Liver (tissue), 9 donors: ENCODE measurements around the gene EML6. TPM values are rescaled to one million over a fixed set of nuclear protein-coding genes. Genes with fewer than 3 reads are reported as not detected.

ENCODE experiments used
- DNase-seq: peaks from one replicate; pipeline ENCODE4 v3.0.0-alpha.2; 2017; ENCODE audit warnings: low spot score
- H3K27ac ChIP-seq, 2 donors: one replicate each; pipeline ENCODE4 v1.7.0; 2013; ENCODE audit warnings: inconsistent platforms in 2 of 2, low read length in 2 of 2, control low read depth in 1 of 2, low read depth in 1 of 2, mild to moderate bottlenecking in 1 of 2
- H3K27me3 ChIP-seq, 4 donors: one replicate each; pipeline versions ENCODE4 v1.6.1 to v1.7.0; 2013; ENCODE audit warnings: low read length in 3 of 4, inconsistent platforms in 1 of 4, mild to moderate bottlenecking in 1 of 4, moderate library complexity in 1 of 4; ENCODE audit not compliant: control insufficient read depth in 4 of 4, insufficient read depth in 4 of 4
- H3K36me3 ChIP-seq, 4 donors: one replicate each; pipeline versions ENCODE4 v1.6.1 to v1.7.0; 2013; ENCODE audit warnings: low read length in 3 of 4, mild to moderate bottlenecking in 3 of 4, low read depth in 1 of 4, moderate library complexity in 1 of 4; ENCODE audit not compliant: control insufficient read depth in 4 of 4, insufficient read depth in 3 of 4
- H3K4me1 ChIP-seq, 4 donors: one replicate each; pipeline versions ENCODE4 v1.6.1 to v1.7.0; 2013; ENCODE audit warnings: low read length in 3 of 4, mild to moderate bottlenecking in 3 of 4, moderate library complexity in 1 of 4; ENCODE audit not compliant: control insufficient read depth in 4 of 4, insufficient read depth in 4 of 4
- H3K4me3 ChIP-seq, 3 donors: one replicate each; pipeline versions ENCODE4 v1.6.1 to v1.7.0; 2013; ENCODE audit warnings: low read length in 3 of 3, control low read depth in 1 of 3, low read depth in 1 of 3, mild to moderate bottlenecking in 1 of 3
- H3K9ac ChIP-seq, 2 donors: one replicate each; pipeline ENCODE4 v1.7.0; 2013; ENCODE audit warnings: low read length in 2 of 2, mild to moderate bottlenecking in 2 of 2, moderate library complexity in 2 of 2, control low read depth in 1 of 2, low read depth in 1 of 2
- H3K9me3 ChIP-seq, 4 donors: one replicate each; pipeline versions ENCODE4 v1.6.1 to v1.7.0; 2013; ENCODE audit warnings: low read length in 3 of 4; ENCODE audit not compliant: control insufficient read depth in 4 of 4
- EGR1 ChIP-seq, 2 donors: IDR thresholded peaks; 2 replicates each; pipeline ENCODE4 v1.6.1; 2016 to 2018; ENCODE audit warnings: antibody characterized with exemption in 2 of 2, low read depth in 2 of 2
- HNF4A ChIP-seq, 2 donors: conservative IDR thresholded peaks; 2 replicates each; pipeline ENCODE4 v1.6.1; 2016; ENCODE audit warnings: antibody characterized with exemption in 2 of 2, mild to moderate bottlenecking in 2 of 2
- JUND ChIP-seq, 2 donors: IDR thresholded peaks; 2 replicates each; pipeline ENCODE4 v1.6.1; 2016; ENCODE audit warnings: antibody characterized with exemption in 2 of 2
- NR2F2 ChIP-seq: IDR thresholded peaks from 2 replicates; pipeline ENCODE4 v1.6.1; 2016; ENCODE audit warnings: antibody characterized with exemption
- RXRA ChIP-seq, 2 donors: IDR thresholded peaks; 2 replicates each; pipeline ENCODE4 v1.6.1; 2017 to 2018; ENCODE audit warnings: antibody characterized with exemption in 2 of 2, mild to moderate bottlenecking in 1 of 2
- SP1 ChIP-seq: IDR thresholded peaks from 2 replicates; pipeline ENCODE4 v1.6.1; 2018; ENCODE audit warnings: antibody characterized with exemption, mild to moderate bottlenecking
- YY1 ChIP-seq: IDR thresholded peaks from 2 replicates; pipeline ENCODE4 v1.6.1; 2016; ENCODE audit warnings: antibody characterized with exemption, mild to moderate bottlenecking
- WGBS: extraction: QIAGEN DNeasy Blood & Tissue Kit; methylation state at CpG from one replicate; pipeline ENCODE4 v1.1.7; 2013; 5-methylcytosine and 5-hydroxymethylcytosine counted together
- polyA plus RNA-seq, 2 donors: library from polyadenylated mRNA; stranded (reverse) in 1 of 2; unstranded in 1 of 2; fragments of 200-250 nt in 1 of 2; fragments of >200 nt in 1 of 2; fragmentation: Nextera tagmentation in 1 of 2; extraction: Ambion mirVana in 1 of 2; gene quantifications; one replicate each; pipeline versions ENCODE4 v1.2.1 to v1.2.3, GENCODE V29; 2013 to 2015
- total RNA-seq, 2 donors: library from RNA; depleted of rRNA; stranded (reverse); fragments of >200 nt; gene quantifications; one replicate each; pipeline ENCODE4 v1.2.3, GENCODE V29; 2014
- TF ChIP-seq, protein P1 (sequence below): IDR thresholded peaks from 2 replicates; pipeline ENCODE4 v1.6.1; 2016; ENCODE audit warnings: antibody characterized with exemption, mild to moderate bottlenecking
- TF ChIP-seq, protein P2 (sequence below): IDR thresholded peaks from 2 replicates; pipeline ENCODE4 v1.6.1; 2016; ENCODE audit warnings: antibody characterized with exemption
- TF ChIP-seq, protein P3 (sequence below): IDR thresholded peaks from 2 replicates; pipeline ENCODE4 v1.6.1; 2016; ENCODE audit warnings: antibody characterized with exemption
- TF ChIP-seq, protein P4 (sequence below): fragments of 150-350 bp; IDR thresholded peaks from 2 replicates; pipeline ENCODE4 v1.5.1; 2017; ENCODE audit warnings: improper control_type of control experiment, low read depth, low read length; ENCODE audit not compliant: missing input control
- TF ChIP-seq, protein P5 (sequence below): IDR thresholded peaks from 2 replicates; pipeline ENCODE4 v1.6.1; 2016; ENCODE audit warnings: antibody characterized with exemption
- donor health status: healthy.
- donor health status: healthy.
- donor health status: healthy.
- donor health status: healthy.
- donor health status: healthy.

The EML6 gene
- total and polyA plus RNA-seq, 4 donors: 0.33 to 3.0 (median 1.4) TPM

DNA sequence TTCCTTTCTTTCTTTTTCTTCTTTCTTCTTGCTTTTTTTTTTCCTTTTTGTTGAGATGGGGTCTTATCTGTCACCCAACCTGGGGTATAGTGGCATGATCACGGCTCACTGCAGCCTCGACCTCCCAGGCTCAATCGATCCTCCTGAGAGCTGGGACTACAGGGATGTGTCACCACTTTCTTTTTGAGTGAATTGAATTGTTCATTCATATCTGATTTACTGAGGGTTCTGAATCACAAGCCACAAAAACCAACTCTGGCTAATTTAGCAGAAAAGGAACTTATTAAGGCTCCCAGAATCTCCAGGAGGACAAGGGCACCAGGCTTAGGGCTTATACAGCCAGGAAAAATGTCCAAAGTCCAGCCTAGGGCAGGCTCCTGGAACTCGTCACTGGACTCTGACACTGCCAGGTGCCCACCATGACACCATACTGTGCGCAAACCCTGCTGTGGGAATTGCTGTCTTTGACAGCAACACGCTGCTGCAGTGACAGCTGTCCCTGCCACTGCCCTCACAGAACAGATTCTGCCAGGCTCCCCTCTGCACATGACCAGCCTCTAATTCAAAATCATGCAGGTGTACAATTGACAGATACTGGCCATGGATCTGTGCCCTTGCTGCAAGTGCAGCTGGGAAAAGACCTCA is 42.9 kb upstream of the EML6 start:
- Histone ChIP-seq H3K9me3 (no peaks in the 10 kb centered on the region), H3K27ac (no peak overlapping the region), H3K4me1 (peaks cover 0 to 10% (median 7%) of the 10 kb centered on the region in 4 donors), H3K27me3 (no peaks in the 10 kb centered on the region), H3K36me3 (no peaks in the 10 kb centered on the region), H3K9ac (no peak overlapping the region), H3K4me3 (no peak overlapping the region)
- WGBS: 65% methylated on average over 6 of the region's 6 CpGs
- TF ChIP-seq, protein P1, sequence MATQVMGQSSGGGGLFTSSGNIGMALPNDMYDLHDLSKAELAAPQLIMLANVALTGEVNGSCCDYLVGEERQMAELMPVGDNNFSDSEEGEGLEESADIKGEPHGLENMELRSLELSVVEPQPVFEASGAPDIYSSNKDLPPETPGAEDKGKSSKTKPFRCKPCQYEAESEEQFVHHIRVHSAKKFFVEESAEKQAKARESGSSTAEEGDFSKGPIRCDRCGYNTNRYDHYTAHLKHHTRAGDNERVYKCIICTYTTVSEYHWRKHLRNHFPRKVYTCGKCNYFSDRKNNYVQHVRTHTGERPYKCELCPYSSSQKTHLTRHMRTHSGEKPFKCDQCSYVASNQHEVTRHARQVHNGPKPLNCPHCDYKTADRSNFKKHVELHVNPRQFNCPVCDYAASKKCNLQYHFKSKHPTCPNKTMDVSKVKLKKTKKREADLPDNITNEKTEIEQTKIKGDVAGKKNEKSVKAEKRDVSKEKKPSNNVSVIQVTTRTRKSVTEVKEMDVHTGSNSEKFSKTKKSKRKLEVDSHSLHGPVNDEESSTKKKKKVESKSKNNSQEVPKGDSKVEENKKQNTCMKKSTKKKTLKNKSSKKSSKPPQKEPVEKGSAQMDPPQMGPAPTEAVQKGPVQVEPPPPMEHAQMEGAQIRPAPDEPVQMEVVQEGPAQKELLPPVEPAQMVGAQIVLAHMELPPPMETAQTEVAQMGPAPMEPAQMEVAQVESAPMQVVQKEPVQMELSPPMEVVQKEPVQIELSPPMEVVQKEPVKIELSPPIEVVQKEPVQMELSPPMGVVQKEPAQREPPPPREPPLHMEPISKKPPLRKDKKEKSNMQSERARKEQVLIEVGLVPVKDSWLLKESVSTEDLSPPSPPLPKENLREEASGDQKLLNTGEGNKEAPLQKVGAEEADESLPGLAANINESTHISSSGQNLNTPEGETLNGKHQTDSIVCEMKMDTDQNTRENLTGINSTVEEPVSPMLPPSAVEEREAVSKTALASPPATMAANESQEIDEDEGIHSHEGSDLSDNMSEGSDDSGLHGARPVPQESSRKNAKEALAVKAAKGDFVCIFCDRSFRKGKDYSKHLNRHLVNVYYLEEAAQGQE: no peak
- TF ChIP-seq, protein P2, sequence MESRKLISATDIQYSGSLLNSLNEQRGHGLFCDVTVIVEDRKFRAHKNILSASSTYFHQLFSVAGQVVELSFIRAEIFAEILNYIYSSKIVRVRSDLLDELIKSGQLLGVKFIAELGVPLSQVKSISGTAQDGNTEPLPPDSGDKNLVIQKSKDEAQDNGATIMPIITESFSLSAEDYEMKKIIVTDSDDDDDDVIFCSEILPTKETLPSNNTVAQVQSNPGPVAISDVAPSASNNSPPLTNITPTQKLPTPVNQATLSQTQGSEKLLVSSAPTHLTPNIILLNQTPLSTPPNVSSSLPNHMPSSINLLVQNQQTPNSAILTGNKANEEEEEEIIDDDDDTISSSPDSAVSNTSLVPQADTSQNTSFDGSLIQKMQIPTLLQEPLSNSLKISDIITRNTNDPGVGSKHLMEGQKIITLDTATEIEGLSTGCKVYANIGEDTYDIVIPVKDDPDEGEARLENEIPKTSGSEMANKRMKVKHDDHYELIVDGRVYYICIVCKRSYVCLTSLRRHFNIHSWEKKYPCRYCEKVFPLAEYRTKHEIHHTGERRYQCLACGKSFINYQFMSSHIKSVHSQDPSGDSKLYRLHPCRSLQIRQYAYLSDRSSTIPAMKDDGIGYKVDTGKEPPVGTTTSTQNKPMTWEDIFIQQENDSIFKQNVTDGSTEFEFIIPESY: no peak
- TF ChIP-seq, protein P3, sequence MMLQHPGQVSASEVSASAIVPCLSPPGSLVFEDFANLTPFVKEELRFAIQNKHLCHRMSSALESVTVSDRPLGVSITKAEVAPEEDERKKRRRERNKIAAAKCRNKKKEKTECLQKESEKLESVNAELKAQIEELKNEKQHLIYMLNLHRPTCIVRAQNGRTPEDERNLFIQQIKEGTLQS: no peak
- TF ChIP-seq JUND (IDR thresholded peaks at IDR 0.05) (no peak), NR2F2 (no peak), HNF4A (conservative IDR thresholded peaks at IDR 0.05) (peak; percentile 59 to 74), RXRA (IDR thresholded peaks at IDR 0.05) (no peak), SP1 (peak; percentile 18), YY1 (no peak)
- TF ChIP-seq, protein P4, sequence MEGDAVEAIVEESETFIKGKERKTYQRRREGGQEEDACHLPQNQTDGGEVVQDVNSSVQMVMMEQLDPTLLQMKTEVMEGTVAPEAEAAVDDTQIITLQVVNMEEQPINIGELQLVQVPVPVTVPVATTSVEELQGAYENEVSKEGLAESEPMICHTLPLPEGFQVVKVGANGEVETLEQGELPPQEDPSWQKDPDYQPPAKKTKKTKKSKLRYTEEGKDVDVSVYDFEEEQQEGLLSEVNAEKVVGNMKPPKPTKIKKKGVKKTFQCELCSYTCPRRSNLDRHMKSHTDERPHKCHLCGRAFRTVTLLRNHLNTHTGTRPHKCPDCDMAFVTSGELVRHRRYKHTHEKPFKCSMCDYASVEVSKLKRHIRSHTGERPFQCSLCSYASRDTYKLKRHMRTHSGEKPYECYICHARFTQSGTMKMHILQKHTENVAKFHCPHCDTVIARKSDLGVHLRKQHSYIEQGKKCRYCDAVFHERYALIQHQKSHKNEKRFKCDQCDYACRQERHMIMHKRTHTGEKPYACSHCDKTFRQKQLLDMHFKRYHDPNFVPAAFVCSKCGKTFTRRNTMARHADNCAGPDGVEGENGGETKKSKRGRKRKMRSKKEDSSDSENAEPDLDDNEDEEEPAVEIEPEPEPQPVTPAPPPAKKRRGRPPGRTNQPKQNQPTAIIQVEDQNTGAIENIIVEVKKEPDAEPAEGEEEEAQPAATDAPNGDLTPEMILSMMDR: no peak
- no peak for DNase-seq

DNA sequence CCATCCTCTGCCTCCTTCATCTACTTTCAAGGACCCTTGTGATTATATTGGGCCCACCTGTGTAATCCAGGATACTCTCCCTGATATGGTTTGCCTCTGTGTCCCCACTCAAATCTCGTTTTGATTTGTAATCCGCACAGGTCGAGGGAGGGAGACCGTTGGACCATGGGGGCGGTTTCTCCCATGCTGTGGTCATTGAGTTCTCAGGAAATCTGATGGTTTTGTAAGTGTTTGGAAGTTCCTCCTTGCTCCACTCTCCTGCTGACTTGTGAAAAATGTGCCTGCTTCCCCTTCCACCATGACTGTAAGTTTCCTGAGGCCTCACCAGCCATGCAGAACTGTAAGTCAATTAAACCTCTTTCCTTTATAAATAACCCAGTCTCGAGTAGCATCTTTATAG is 42.0 kb upstream of the EML6 start:
- Histone ChIP-seq H3K4me3 (no peak overlapping the region), H3K9ac (no peak overlapping the region), H3K9me3 (no peaks in the 10 kb centered on the region), H3K27ac (no peak overlapping the region), H3K4me1 (peaks cover 0 to 6% (median 4%) of the 10 kb centered on the region in 4 donors), H3K36me3 (no peaks in the 10 kb centered on the region), H3K27me3 (no peaks in the 10 kb centered on the region)
- WGBS: 88% methylated on average over 6 of the region's 6 CpGs
- no peak for DNase-seq
- TF ChIP-seq EGR1 (IDR thresholded peaks at IDR 0.05; ENCODE audit: low read depth in 2 of 2): no peak
- TF ChIP-seq, protein P5, sequence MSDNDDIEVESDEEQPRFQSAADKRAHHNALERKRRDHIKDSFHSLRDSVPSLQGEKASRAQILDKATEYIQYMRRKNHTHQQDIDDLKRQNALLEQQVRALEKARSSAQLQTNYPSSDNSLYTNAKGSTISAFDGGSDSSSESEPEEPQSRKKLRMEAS: no peak
